Esophagus (tissue), 2 donors: ENCODE data around the gene DLST. TPM values are rescaled to one million over a fixed set of nuclear protein-coding genes. Genes with fewer than 3 reads are reported as not detected.

ENCODE experiments used
- H3K27ac ChIP-seq, 2 donors: one replicate each; pipeline ENCODE4 v1.5.1; 2013; ENCODE audit warnings: low read depth in 2 of 2, mild to moderate bottlenecking in 2 of 2, inconsistent platforms in 1 of 2, low read length in 1 of 2, moderate library complexity in 1 of 2
- H3K27me3 ChIP-seq, 2 donors: one replicate each; pipeline ENCODE4 v1.6.1; 2013; ENCODE audit warnings: low read length in 2 of 2, control low read depth in 1 of 2, mild to moderate bottlenecking in 1 of 2; ENCODE audit not compliant: insufficient read depth in 2 of 2, control insufficient read depth in 1 of 2
- H3K36me3 ChIP-seq, 2 donors: one replicate each; pipeline ENCODE4 v1.6.1; 2013; ENCODE audit warnings: low read length in 1 of 2; ENCODE audit not compliant: control insufficient read depth in 2 of 2, insufficient read depth in 2 of 2
- H3K4me1 ChIP-seq, 2 donors: one replicate each; pipeline ENCODE4 v1.6.1; 2013; ENCODE audit warnings: low read length in 1 of 2; ENCODE audit not compliant: control insufficient read depth in 2 of 2, insufficient read depth in 2 of 2
- H3K4me3 ChIP-seq, 2 donors: one replicate each; pipeline ENCODE4 v1.5.1; 2013; ENCODE audit warnings: low read length in 2 of 2, mild to moderate bottlenecking in 2 of 2, low read depth in 1 of 2, moderate library complexity in 1 of 2
- H3K9me3 ChIP-seq, 2 donors: one replicate each; pipeline ENCODE4 v1.6.1; 2013; ENCODE audit warnings: mild to moderate bottlenecking in 2 of 2, low read depth in 1 of 2, low read length in 1 of 2, moderate library complexity in 1 of 2; ENCODE audit not compliant: control insufficient read depth in 2 of 2, insufficient read depth in 1 of 2
- WGBS, 2 donors: extraction: QIAGEN DNeasy Blood & Tissue Kit; methylation state at CpG; one replicate each; pipeline ENCODE4 v1.1.7; 2013; 5-methylcytosine and 5-hydroxymethylcytosine counted together
- polyA plus RNA-seq, 2 donors: library from polyadenylated mRNA; stranded (reverse); fragments of 200-250 nt; gene quantifications; one replicate each; pipeline ENCODE4 v1.2.3, GENCODE V29; 2013
- donor health status: healthy with polysubstance abuse.
- donor health status: Bipolar disorder and iron deficiency.

The DLST gene
- polyA plus RNA-seq, 2 donors, result 31.0 to 56.5 TPM

GRCh38 chr14:74843653-74844052 is 38.1 kb upstream of the DLST start:
- H3K9me3 ChIP-seq, result no peaks in the 10 kb centered on the region
- no peaks in the 10 kb centered on the region for H3K4me1 ChIP-seq
- no peaks in the 10 kb centered on the region for H3K36me3 ChIP-seq
- H3K4me3 ChIP-seq, result no peak overlapping the region
- H3K27me3 ChIP-seq, result no peaks in the 10 kb centered on the region
- H3K27ac ChIP-seq, result no peak overlapping the region

GRCh38 chr14:74846168-74846567 is 35.5 kb upstream of the DLST start:
- Histone ChIP-seq H3K36me3 (no peaks in the 10 kb centered on the region), H3K27me3 (no peaks in the 10 kb centered on the region), H3K4me3 (no peak overlapping the region), H3K9me3 (no peaks in the 10 kb centered on the region), H3K27ac (no peak overlapping the region), H3K4me1 (no peaks in the 10 kb centered on the region)
- 29 to 45% methylated on average over 3 of the region's 3 CpGs for WGBS, 2 donors

DNA sequence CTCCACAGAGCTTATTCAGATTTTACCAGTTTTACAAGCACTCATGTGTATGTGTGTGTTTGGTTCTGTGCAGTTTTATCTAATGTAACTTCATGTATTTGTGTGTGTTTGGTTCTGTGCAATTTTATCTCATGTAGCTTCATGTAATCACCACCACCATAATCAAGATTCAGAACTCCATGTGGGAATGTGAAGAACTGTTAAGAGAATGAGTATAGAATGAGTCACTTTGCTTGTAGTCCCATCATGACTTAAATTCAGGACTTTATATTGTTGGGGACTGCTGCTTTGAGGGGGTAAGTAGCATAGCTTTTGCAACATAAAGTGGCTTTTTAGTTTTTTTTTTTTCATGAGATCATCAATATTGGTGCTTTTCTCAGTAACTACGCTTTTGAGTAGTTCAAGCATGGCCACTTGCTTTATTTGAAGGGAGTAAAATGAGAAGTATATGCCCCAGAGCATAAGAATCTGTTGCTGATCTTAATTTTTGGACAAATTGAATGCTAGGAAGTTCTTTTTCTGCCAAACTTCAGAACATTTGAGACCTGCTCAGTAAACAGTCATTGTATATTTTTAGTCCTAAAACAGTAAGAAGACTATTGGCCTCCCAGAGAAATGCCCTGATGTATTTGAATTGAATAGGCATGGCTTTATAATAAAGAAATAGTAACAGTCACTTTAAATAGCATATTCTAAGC is 34.6 kb upstream of the DLST start:
- no peak overlapping the region for H3K27ac ChIP-seq

GRCh38 chr14:74848768-74849167 is 32.9 kb upstream of the DLST start:
- Histone ChIP-seq H3K27me3 (no peaks in the 10 kb centered on the region), H3K4me1 (no peaks in the 10 kb centered on the region), H3K4me3 (no peak overlapping the region), H3K27ac (no peak overlapping the region), H3K9me3 (no peaks in the 10 kb centered on the region), H3K36me3 (no peaks in the 10 kb centered on the region)
- 81 to 90% methylated on average over 2 of the region's 2 CpGs for WGBS, 2 donors

More for the DNA sequence above, 34.6 kb upstream of the DLST start:
- 84 to 100% methylated on average over 1 of the region's 1 CpG for WGBS, 2 donors
- Histone ChIP-seq H3K9me3 (no peaks in the 10 kb centered on the region), H3K4me3 (no peak overlapping the region), H3K27me3 (no peaks in the 10 kb centered on the region), H3K36me3 (no peaks in the 10 kb centered on the region), H3K4me1 (no peaks in the 10 kb centered on the region)

DNA sequence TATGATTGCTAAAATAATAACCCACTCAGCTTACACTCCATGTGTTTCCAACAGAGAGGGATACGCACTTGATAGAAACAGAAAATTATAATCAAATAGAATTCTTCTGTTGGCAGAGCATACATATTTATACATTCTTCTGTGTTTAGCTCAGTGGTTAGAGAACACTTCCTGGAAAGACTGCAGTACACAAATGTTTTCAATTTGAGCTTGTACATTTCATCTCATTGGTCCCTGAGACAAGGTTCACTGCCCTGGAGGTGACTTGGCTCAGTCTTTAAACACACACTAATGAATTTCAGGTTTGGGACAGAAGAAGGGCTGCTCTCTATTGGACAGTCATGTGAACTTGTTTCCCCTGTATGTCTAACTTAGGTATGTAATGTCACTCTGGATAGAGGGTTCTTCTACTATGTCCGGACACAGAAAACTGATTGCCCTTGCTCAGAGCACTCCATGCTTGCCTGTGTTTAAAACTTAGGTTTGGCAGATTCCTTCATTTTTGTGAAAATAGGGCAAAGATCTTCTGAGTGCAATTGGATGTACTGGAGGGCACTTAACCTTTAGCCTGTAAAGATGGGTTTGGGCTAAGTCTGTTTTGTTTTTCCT is 28.7 kb upstream of the DLST start:
- H3K4me3 ChIP-seq, result no peak overlapping the region
- no peaks in the 10 kb centered on the region for H3K36me3 ChIP-seq
- H3K27ac ChIP-seq, result peak overlapping the region in 1 of 2 donors; percentile 14
- WGBS, 2 donors, result 57 to 62% methylated on average over 2 of the region's 2 CpGs
- H3K9me3 ChIP-seq, result no peaks in the 10 kb centered on the region
- no peaks in the 10 kb centered on the region for H3K27me3 ChIP-seq
- peaks cover 0 to 2% of the 10 kb centered on the region in 2 donors for H3K4me1 ChIP-seq

- H3K36me3 ChIP-seq, result no peaks in the 10 kb centered on the region
- no peaks in the 10 kb centered on the region for H3K9me3 ChIP-seq
- no peak overlapping the region for H3K27ac ChIP-seq
- H3K27me3 ChIP-seq, result no peaks in the 10 kb centered on the region
- H3K4me3 ChIP-seq, result no peak overlapping the region
- peaks cover 0 to 2% of the 10 kb centered on the region in 2 donors for H3K4me1 ChIP-seq
- WGBS, 2 donors, result 34 to 40% methylated on average over 4 of the region's 4 CpGs
Measured at GRCh38 chr14:74853581-74853980, 28.1 kb upstream of the DLST start.

- Histone ChIP-seq H3K36me3 (no peaks in the 10 kb centered on the region), H3K27ac (no peak overlapping the region), H3K9me3 (no peaks in the 10 kb centered on the region), H3K4me3 (no peak overlapping the region), H3K4me1 (peaks cover 0 to 2% of the 10 kb centered on the region in 2 donors), H3K27me3 (no peaks in the 10 kb centered on the region)
- 64 to 73% methylated on average over 7 of the region's 7 CpGs for WGBS, 2 donors
Measured at GRCh38 chr14:74855021-74855420, 26.7 kb upstream of the DLST start.

GRCh38 chr14:74855945-74856344 is 25.8 kb upstream of the DLST start:
- 63 to 75% methylated on average over 4 of the region's 4 CpGs for WGBS, 2 donors
- H3K36me3 ChIP-seq, result no peaks in the 10 kb centered on the region
- no peak overlapping the region for H3K4me3 ChIP-seq
- peaks cover 0 to 2% of the 10 kb centered on the region in 2 donors for H3K4me1 ChIP-seq
- H3K27ac ChIP-seq, result no peak overlapping the region
- no peaks in the 10 kb centered on the region for H3K27me3 ChIP-seq
- no peaks in the 10 kb centered on the region for H3K9me3 ChIP-seq

GRCh38 chr14:74856366-74856765 is 25.4 kb upstream of the DLST start:
- Histone ChIP-seq H3K4me3 (no peak overlapping the region), H3K27me3 (no peaks in the 10 kb centered on the region), H3K9me3 (no peaks in the 10 kb centered on the region), H3K4me1 (peaks cover 0 to 2% of the 10 kb centered on the region in 2 donors), H3K36me3 (no peaks in the 10 kb centered on the region), H3K27ac (no peak overlapping the region)
- 79 to 90% methylated on average over 1 of the region's 1 CpG for WGBS, 2 donors

GRCh38 chr14:74858022-74858421 is 23.7 kb upstream of the DLST start:
- Histone ChIP-seq H3K36me3 (no peaks in the 10 kb centered on the region), H3K4me1 (peaks cover 0 to 2% of the 10 kb centered on the region in 2 donors), H3K27me3 (no peaks in the 10 kb centered on the region), H3K9me3 (no peaks in the 10 kb centered on the region), H3K27ac (no peak overlapping the region), H3K4me3 (no peak overlapping the region)
- 66 to 74% methylated on average over 1 of the region's 1 CpG for WGBS, 2 donors
